GM19455 (cell line): ENCODE data around the gene HYLS1.
"Not testable (repeated sequence)": the region's sequence is repeated elsewhere in the genome, so short reads cannot be mapped to it uniquely, and the experiment has no call there.

ENCODE experiments used
- ATAC-seq: cut with Tn5 transposase; IDR thresholded peaks from one replicate; pipeline ENCODE4 v1.9.1; 2021; ENCODE audit not compliant: unreplicated experiment

HYLS1 gene, protein sequence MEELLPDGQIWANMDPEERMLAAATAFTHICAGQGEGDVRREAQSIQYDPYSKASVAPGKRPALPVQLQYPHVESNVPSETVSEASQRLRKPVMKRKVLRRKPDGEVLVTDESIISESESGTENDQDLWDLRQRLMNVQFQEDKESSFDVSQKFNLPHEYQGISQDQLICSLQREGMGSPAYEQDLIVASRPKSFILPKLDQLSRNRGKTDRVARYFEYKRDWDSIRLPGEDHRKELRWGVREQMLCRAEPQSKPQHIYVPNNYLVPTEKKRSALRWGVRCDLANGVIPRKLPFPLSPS

DNA sequence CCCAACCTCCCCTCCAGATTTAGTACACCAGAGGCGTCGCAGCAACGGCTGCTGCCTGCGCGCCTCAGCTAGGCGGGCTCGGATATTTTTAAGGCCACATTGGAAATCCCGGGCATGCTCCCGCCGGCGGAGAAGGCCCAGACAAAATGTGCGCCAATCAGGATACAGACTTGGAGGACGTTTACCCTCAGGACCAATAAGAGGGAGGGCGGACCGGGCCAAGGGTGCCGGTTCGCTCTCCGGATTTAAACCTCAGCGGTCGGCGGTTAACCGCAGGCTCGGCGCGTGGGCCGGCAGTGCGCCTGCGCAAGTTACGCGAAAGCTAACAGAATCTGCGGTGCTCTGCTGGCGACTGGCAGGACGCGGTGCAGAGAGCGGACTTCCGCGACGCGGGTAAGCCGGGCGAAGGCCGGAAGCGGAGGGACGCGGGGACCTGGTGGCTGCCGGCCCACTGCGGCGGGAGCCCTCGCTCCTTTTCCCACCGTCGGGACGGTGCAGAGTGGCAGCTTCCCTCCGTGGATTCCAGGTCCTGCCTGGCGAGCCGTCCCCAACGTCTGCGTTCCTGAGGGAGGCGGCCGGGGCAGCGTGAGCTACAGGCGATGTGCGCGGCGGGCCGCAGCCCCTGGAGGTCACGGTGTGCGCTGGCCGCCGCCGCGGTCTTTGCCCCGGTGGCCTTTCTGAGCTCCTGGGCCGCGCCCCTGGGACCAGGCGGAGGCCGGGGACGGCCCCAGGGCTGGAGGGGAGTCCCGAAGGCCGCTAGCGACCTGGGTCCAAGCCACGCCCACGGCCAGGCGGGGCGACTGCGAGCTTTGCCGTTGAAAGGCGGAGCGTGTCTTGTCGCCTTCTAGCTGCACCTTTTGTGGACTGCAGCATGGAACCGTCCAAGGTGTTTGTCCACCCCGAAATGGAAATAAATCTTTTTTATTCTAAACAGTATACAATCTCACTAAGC is at the start of gene HYLS1:
TSS of gene HYLS1 (plus strand) at position 296 of the 952 bp plus-strand sequence. CDS start 11,701 bp downstream, outside the sequence.
- peak; percentile 86 for ATAC-seq

DNA sequence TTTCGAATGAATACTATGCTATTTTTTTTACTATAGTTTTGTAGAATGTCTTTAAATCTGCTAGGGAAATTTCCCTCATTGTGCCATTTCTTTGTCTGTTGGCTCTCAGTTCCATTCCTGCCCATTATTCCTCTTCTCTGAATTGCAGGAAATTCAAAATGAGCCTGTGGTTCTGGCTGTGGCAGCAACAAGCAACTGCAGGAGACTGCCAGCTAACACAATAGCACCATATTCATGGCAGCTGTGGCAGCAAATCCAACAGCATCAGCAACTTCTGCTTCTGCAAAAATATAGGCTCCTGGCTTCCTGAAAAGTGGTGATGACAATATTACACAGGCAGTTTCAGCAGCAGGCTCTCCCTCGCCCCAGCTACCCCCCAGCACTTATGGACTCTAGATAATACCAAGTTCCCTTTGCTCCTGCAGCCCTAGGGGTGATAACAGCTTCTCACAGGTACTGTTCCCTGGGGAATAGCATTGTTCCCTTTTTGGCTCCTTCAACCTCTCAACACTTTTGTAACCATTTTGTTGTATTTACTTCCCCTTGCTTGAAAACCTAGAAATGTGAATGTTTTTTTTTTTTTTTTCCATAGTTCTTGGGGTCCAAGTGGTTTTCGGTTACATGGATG is 45.0 kb upstream of the HYLS1 start:
- no peak for ATAC-seq

DNA sequence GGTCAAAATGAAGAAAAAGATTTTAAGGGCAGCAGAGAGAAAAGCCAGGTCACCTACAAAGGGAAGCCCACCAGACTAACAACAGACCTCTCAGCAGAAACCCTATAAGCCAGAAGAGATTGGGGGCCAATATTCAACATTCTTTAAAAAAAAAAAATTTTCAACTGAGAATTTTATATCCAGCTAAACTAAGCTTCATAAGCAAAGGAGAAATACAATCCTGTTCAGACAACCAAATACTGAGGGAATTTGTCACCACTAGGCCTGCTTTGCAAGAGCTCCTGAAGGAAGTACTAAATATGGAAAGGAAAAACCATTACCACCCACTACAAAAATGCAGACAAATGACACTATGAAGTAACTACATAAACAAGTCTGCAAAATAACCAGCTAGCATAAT is 41.3 kb upstream of the HYLS1 start:
- ATAC-seq: no peak

DNA sequence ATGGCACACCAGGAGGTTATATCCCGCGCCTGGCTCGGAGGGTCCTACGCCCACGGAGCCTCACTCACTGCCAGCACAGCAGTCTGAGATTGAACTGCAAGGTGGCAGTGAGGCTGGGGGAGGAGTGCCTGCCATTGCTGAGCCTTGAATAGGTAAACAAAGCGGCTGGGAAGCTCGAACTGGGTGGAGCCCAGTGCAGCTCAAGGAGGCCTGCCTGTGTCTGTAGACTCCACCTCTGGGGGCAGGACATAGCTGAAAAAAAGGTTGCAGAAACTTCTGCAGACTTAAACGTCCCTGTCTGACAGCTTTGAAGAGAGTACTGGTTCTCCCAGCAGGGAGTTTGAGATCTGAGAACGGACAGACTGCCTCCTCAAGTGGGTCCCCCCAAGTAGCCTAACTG is 29.8 kb upstream of the HYLS1 start:
- not testable (repeated sequence) for ATAC-seq

DNA sequence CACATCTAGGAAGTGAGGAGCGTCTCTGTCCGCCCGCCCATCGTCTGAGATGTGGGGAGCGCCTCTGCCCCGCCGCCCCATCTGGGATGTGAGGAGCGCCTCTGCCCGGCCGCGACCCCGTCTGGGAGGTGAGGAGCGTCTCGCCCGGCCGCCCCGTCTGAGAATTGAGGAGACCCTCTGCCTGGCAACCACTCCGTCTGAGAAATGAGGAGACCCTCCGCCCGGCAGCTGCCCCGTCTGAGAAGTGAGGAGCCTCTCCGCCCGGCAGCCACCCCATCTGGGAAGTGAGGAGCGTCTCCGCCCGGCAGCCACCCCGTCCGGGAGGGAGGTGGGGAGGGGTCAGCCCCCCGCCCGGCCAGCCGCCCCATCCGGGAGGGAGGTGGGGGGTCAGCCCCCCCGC is 24.7 kb upstream of the HYLS1 start:
- ATAC-seq: not testable (repeated sequence)

DNA sequence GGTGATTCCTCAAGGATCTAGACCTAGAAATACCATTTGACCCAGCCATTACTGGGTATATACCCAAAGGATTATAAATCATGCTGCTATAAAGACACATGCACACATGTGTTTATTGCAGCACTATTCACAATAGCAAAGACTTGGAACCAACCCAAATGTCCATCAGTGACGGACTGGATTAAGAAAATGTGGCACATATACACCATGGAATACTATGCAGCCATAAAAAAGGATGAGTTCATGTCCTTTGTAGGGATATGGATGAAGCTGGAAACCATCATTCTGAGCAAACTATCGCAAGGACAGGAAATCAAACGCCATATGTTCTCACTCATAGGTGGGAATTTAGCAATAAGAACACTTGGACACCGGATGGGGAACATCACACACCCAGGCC is 22.1 kb upstream of the HYLS1 start:
- not testable (repeated sequence) for ATAC-seq

DNA sequence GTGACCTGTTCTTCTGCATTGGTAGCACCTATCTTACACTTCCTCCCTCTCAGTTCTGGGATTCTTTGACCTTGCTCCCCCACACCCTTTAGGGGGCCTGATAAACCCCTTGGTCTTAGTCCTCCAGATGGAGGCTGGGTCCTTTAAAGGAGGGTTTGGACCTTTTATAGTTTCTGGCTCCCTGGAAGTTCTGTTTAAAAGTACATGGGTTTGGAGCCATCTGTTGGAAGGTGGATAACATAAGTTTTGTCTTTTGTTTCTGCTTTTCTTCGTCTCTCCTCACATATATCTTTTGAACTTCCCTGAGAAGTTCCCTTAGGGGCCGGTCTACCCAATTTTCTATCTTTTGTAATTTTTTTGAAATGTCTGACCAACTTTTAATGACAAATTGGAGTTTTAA is 17.9 kb upstream of the HYLS1 start:
- ATAC-seq: no peak

DNA sequence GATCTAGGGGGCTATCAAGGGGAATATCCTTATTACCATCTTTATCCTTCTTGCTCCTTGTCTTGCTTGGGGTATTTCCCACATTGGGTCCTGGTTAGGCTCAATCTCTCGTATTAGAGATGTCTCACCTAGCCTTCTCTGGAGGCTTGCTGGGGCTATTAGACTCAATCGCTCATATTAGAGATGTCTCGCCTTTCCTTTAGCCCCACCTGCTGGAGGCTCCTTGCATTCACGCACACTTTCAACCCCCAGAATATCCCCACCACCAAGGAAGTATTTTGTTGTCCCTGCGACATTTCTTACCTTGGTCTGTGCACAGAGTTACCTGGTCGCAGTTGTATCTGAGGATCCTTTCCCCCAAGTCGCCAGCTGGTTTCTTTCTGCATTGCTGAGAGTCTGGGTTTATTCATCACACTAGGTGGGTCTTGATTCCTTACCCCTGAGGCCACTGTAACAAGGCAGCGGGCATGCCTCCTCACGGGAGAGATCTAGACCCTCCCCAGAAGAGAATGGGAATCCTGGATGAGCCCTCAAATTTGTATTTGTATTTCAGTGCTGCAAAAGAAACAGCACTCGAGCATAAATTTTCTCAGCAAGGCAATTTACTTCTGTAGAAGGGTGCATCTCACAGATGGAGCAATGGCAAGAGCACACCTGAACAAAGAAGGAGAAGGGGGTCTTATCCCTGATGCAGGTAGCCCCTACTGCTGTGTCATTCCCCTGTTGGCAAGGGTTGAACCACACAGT is 15.9 kb upstream of the HYLS1 start:
- ATAC-seq: no peak

DNA sequence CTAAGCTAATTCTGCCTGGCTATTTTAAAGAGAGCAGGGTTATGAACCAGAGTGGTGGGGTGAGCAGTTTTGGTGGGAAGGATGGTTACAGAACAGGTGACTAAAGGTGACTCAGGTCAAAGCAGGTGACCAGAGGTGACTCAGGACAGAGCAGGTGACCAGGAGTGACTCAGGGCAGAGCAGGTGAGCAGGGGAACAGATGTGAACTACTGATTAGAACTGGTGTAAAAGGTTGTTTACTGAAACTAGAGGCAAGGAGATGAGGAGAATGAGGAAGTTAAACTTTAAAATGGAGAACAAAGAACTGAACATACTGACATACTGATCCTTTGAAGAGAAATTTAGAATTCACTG is 15.4 kb upstream of the HYLS1 start:
- no peak for ATAC-seq

DNA sequence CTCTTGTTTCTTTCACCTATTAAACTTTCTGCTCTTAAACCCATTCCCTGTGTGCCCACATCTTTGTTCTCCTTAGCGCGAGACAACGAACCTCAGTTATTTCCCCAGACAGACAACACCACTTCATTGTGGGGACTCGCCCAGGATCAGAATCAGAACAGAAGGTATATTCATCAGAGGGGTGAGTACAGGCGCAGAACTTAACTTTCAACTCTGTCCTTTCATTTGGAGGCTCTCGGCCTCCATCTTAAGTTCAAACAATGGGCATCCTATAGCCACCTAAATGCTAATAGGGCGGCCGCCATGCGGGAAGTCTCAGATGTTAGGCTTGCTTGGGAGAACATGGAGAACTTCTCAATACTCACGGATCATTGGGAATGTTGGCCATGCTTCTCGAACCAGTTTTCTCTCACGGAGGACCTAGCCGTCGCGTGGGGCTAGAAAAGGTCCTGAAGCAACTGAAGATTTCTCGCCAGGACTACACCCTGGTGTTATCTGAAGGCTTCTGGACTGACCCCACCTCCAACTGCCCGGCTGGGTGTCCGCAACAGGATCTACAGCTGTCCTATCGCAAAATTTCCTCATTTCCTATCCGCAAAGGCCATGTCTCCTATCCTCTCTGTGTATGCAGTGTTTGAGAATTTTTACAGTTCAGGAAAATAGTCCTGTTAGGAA is 13.4 kb upstream of the HYLS1 start:
- ATAC-seq: peak; percentile 21

DNA sequence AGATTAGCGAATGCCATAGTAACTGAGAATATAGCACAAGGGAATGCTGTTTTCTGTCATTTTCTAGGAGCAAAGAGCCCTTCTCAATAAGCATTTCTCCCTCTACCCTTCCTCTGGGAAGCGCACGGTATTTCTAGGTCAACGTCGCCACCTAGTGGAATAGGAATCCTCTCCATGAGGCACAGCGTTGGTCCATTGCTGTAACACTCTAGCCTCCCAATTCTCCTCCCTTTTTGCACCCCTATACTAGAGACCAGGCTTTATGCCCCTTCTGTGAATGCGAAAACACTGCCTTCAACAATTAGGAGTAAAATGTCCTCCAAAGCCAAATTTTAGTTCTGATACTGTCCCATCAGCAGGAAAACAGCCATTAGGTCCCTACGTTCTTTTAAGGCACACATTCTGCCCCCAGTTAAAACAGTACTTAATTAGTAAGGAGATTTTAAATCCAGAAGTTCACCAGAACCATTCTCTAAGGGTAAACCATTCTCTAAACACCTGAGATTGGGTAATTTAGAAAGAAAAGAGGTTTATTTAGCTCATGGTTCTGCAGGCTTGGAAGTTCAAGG is 12.8 kb upstream of the HYLS1 start:
- ATAC-seq: peak; percentile 92

DNA sequence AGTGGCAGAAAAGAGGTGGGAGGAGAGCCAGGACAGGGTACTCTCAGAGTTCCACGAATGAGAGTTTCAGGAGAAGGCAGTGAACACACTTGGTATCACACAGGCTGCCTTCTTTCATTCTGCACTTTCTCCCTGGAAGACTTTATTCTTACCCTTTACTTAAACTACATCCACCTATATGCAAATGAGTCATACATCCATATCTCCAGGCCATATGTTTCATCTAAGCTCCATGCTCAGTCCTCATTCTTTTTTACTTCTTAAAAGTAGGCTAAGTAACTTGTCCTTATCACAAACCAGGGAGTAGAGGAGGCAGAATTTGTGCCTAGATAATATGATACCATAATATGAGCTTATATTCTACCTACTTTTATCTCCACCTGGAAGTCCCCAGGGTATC is 6.2 kb upstream of the HYLS1 start:
- no peak for ATAC-seq

DNA sequence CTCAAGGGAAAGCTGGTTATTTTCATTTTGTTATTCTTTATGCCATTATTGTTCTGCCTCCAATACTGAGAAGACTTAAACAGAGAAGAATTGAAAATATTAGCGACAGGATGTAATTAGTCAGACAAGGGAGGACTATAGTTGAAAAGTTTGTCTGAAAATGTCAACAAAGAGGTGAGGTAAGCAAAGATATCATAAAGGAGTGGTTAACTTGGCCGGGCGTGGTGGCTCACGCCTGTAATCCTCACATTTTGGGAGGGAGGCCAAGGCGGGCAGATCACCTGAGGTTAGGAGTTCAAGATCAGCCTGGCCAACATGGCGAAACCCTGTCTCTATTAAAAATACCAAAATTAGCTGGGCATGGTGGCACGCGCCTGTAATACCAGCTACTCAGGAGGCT is 4.1 kb upstream of the HYLS1 start:
- no peak for ATAC-seq

DNA sequence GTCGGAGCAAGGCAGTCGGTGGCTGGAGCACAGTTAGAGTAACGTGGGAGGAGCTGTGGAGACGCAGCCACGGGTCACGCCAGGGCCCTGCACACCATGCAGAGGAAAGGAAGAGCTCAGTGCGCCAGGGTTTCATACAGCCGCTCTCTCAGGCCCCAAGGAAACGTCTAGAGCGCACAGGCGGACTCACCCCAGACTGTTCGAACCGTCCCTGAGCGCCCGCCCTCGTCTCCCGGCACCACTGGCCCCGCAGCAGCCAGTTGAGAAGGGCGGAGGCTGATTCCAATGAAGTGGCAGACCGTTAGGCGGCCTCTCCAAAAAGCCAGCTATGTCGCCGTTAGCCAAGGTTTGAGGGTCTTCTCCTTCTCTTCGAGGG is 483 bp upstream of the HYLS1 start:
- peak; percentile 41 for ATAC-seq

DNA sequence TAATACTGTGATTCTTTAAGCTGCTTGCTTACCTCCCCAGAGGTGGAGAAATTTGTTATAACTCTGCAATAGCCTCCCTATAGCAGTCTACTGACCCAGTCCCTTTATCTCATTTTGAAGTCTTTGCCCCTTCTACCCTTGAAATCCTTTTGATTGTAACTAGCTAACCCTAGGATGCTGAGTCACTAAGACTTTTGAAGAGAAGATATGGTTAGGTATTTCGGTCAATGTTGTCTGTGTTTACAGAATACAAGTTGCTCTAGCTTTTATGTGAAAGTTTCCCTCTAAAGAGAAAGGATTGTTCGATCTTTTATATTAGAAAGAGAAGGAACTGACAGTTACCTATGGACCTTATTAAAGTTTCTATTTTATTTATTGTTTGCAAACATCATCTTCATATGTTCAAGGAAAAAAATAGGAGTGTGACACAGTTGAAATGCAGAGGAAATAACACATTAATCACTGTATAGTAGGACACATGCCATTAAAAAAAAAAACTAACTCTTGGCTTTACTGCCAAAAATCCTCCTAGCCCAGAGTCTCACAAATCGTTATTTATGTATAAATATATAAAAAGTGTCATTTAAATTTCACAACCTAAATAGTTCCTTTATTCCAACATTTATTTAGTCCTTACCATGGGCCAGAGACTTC is 3.1 kb downstream of the HYLS1 start:
- ATAC-seq: no peak

DNA sequence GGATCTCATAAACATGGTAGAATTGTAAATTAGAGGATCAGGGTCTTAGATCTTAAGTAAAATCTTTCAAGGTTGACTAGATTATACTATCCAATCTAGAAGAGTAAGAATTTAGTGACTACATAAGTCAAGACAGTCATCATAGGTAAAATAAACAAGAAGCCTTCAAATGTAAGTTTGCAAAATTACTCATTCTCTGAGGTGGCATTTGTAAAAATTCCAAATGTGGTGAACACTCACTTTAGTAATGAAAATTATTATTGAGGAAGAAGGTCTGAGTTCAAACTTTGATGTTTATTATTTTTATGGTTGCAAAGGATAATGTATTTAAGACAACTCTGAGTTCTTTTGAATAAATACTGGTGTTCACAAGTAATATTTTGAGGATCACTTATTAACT is 4.6 kb downstream of the HYLS1 start:
- ATAC-seq: no peak

DNA sequence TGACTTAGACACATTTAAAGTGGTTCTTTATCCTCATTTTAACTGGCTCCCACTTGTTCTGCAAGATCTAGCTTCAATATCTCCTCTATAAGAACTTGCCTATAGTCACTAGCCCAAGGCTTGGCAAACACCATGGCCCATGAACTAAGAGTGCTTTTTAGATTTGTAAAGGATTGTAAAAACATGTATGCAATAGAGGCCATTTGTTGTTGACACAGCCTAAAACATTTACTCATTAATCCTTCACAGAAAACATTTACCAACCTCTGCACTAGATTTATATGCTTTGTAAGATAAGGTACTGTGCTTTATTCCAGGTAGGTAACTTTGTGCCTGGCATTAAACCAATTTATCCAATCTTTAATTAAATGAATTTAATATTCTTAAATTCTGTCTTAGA is 5.5 kb downstream of the HYLS1 start:
- no peak for ATAC-seq

DNA sequence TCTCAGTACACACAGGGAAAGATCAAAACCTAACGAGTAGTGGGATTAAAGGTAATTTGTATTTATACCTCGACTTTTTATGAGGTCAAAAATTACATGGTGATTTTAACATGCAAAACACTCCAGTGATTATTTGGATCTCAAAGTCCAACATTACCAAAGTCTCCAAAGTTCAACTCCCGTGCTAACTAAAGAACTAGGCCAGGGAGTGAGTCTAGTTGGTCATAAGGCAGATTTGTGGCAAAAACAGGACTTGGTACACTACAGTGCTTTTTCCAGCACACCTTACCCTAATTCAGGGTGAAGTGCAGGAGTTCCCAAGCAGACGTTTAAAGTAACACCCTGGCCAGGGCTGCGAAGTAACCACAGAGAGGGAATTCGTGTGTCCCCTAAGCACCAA is 14.4 kb downstream of the HYLS1 start:
- ATAC-seq: no peak

DNA sequence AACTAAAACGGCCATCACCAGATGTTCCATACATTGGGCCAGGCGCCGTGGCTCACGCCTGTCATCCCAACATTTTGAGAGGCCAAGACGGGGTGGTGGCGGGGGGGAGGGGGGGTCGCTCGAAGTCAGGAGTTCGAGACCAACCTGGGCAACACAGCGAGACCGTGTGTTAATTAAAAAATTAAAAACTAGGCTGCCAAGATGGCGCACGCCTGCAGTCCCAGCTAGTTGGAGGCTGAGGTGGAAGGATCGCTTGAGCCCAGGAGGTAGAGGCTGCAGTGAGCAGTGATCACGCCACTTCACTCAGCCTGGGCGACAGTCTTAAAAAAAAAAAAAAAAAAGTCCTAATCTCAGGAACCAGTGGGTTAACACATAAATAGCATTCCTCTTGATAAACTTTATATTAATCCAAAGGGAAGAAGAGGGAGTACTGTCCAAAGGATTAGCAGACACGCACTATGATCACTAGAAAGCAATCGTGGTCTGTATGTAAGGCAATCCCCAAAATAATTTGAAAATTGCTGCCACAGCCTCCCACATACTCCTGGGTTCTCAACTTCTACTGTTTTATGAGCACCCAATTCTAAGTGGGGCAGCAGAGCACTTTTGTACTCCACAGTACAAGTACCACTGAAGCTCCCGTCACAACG is 14.9 kb downstream of the HYLS1 start:
- ATAC-seq: no peak
